ENCODE measurements around the gene FGB. TPM values are rescaled to one million over a fixed set of nuclear protein-coding genes. Genes with fewer than 3 reads are reported as not detected.

FGB gene
- total RNA-seq, 4 donors from 2014 or later = not detected

DNA sequence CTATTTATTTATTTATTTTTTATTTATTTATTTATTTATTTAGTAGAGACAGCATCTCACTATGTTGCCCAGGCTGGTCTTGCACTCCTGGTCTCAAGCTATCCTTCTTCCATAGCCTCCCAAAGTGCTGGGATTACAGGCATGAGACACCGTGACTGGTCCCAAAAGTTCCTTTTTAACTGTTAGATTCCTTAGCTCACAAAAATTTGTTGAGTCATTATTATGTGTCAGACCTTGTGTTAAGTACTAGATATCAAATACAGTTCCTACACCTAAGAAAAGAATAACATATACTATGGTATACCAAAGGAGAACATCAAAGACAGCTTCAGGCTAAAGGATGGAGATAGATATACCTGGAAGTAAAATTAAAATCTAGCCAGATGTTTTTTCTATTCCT lies 16.1 kb downstream of the FGB start:
- DNase-seq (ENCODE audit: low spot score) = no peak
- ATAC-seq (ENCODE audit: low FRiP score) = no peak
- TF ChIP-seq, protein P1, sequence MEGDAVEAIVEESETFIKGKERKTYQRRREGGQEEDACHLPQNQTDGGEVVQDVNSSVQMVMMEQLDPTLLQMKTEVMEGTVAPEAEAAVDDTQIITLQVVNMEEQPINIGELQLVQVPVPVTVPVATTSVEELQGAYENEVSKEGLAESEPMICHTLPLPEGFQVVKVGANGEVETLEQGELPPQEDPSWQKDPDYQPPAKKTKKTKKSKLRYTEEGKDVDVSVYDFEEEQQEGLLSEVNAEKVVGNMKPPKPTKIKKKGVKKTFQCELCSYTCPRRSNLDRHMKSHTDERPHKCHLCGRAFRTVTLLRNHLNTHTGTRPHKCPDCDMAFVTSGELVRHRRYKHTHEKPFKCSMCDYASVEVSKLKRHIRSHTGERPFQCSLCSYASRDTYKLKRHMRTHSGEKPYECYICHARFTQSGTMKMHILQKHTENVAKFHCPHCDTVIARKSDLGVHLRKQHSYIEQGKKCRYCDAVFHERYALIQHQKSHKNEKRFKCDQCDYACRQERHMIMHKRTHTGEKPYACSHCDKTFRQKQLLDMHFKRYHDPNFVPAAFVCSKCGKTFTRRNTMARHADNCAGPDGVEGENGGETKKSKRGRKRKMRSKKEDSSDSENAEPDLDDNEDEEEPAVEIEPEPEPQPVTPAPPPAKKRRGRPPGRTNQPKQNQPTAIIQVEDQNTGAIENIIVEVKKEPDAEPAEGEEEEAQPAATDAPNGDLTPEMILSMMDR (IDR thresholded peaks at IDR 0.05) = no peak

GRCh38 chr4:154579927-154580326 lies 17.1 kb downstream of the FGB start:
- ATAC-seq (ENCODE audit: low FRiP score) = no peak
- TF ChIP-seq, protein P1 (IDR thresholded peaks at IDR 0.05) = no peak
- no peak for DNase-seq (ENCODE audit: low spot score)

DNA sequence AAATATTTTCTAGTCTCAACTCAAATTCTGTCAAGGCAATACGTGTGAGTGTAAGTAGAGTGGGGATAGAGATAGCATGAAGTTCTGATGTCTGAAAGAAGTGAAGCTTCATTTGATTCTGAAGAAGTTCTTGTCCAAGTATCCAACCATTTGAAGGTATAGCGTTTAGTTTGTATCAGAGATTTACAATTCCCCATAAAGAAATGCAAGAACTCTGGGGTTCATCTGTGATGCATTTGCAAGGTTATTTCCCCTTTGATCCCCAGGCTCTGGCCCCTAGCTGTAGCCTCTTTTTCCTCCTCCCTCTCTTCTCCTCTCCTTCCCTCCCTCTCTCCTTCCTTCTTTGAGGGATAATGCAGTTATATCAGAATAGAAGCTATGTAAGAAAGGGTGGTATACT lies 19.9 kb downstream of the FGB start:
- no peak for DNase-seq (ENCODE audit: low spot score)
- no peak for ATAC-seq (ENCODE audit: low FRiP score)
- TF ChIP-seq, protein P1 (IDR thresholded peaks at IDR 0.05) = no peak

DNA sequence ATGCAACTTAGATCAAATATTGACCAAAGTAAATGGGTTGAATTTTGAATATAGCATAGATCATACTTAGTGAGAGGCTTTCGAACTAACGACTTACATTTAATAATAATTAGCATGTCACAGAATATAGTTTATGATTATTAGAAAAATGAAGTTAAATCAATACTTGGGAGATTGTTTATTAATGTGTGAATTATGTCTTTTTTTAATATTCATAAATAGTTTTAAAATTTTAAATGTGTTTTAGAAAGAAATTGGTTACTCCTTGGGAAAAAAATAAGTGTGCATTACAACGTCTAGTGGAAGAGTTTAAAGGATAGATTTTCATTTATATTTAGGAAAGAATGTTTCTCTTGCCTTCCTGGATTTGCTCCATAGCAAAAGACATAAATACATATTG lies 20.4 kb downstream of the FGB start:
- no peak for ATAC-seq (ENCODE audit: low FRiP score)
- no peak for DNase-seq (ENCODE audit: low spot score)
- TF ChIP-seq, protein P1 (IDR thresholded peaks at IDR 0.05) = no peak

GRCh38 chr4:154583677-154584076 lies 20.9 kb downstream of the FGB start:
- ATAC-seq (ENCODE audit: low FRiP score) (no peak), DNase-seq (ENCODE audit: low spot score) (no peak)
- TF ChIP-seq, protein P1 (IDR thresholded peaks at IDR 0.05) = no peak

GRCh38 chr4:154584259-154584658 lies 21.4 kb downstream of the FGB start:
- no peak for ATAC-seq (ENCODE audit: low FRiP score)
- TF ChIP-seq, protein P1 (IDR thresholded peaks at IDR 0.05) = no peak
- no peak for DNase-seq (ENCODE audit: low spot score)

DNA sequence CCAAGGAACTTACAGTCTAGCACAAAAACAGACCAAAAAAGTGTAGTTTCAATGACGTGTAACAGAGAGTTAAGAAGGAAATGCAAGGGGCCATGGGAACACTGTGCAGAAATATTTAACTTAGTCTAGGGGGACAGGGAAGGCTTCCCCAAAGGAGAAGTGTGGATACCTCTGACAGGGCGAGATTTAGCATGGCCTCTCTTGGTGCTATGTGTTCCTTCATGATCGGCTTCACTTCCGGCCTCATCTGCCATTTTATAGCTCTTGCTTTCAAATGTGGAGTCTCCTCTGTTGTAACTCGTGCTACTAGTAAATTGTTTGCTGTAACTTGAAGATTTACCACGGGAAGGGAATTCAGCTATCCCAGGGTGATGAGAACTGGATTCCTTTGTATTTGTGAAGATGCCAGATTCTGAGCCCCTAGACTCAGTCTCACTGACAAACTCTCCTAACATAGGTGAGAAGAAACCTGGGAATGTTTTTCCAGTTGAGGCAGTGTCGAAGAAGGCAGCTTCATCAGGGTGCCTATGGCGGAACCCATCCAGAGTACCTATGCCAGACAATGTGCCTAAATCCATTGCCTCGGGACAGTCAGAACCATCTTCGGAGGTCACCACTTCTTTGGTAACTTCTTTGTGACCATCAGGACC lies 22.7 kb downstream of the FGB start:
- TF ChIP-seq, protein P1 (IDR thresholded peaks at IDR 0.05) = no peak
- no peak for DNase-seq (ENCODE audit: low spot score)
- ATAC-seq (ENCODE audit: low FRiP score) = no peak

All from omental fat pad (tissue), 4 donors.